HEK293 (cell line): ENCODE results near the gene KDM4B.
"Not testable (repeated sequence)": the region's sequence is repeated elsewhere in the genome, so short reads cannot be mapped to it uniquely, and the experiment has no call there.

Experiments
- CTCF ChIA-PET: fragments of 350-600 bp; formaldehyde crosslinking; extraction: SDS; loops from one replicate; lab custom pipeline; 2021; ENCODE audit warnings: antibody characterized with exemption; lab: Yijun Ruan, JAX
- POLR2A ChIA-PET: fragments of 300-600 bp; formaldehyde crosslinking; extraction: SDS; loops from one replicate; lab custom pipeline; 2020; ENCODE audit warnings: antibody characterized with exemption, inconsistent platforms; lab: Yijun Ruan, JAX
- H3K27ac ChIP-seq: fragments of 200-500 bp; sonication (Bioruptor generic); 2 replicates; pipeline ENCODE4 v1.5.1; 2014; ENCODE audit warnings: low read depth, low read length, control low read depth, inconsistent platforms; ENCODE audit errors: extremely low read depth
- H3K36me3 ChIP-seq, 2 experiments: fragments of 200-500 bp in 1 of 2; sonication (Bioruptor generic) in 1 of 2; 1 replicate in 1 of 2; 2 replicates in 1 of 2; pipeline ENCODE4 v1.5.1; 2014 to 2017; ENCODE audit warnings: inconsistent platforms in 2 of 2, low read length in 2 of 2; ENCODE audit not compliant: control insufficient read depth in 2 of 2, insufficient read depth in 1 of 2
- H3K4me1 ChIP-seq: fragments of 200-500 bp; sonication (Bioruptor generic); 2 replicates; pipeline ENCODE4 v1.5.1; 2014; ENCODE audit warnings: mild to moderate bottlenecking, low read length, inconsistent platforms; ENCODE audit not compliant: control insufficient read depth, insufficient read depth
- H3K4me3 ChIP-seq: 2 replicates; pipeline ENCODE4 v1.5.1; 2011; ENCODE audit warnings: low read depth, mild to moderate bottlenecking, control low read depth, low read length, moderate library complexity
- H3K9me3 ChIP-seq: fragments of 200-500 bp; sonication (Bioruptor generic); 2 replicates; pipeline ENCODE4 v1.5.1; 2014; ENCODE audit warnings: low read depth, low read length, inconsistent platforms; ENCODE audit not compliant: control insufficient read depth, insufficient read depth
- HIC1 ChIP-seq: fragments of 450-650 bp; formaldehyde crosslinking; IDR thresholded peaks from 2 replicates; pipeline ENCODE4 v1.5.1; 2016; ENCODE audit warnings: missing biosample characterization, missing genetic modification characterization
- PRDM1 ChIP-seq: fragments of 450-650 bp; formaldehyde crosslinking; IDR thresholded peaks from 2 replicates; pipeline ENCODE4; 2016; ENCODE audit warnings: missing biosample characterization, missing genetic modification characterization
- PRDM10 ChIP-seq: fragments of 450-650 bp; formaldehyde crosslinking; IDR thresholded peaks from 2 replicates; pipeline ENCODE4 v1.5.1; 2016; ENCODE audit warnings: missing biosample characterization, missing genetic modification characterization
- ZBTB1 ChIP-seq: fragments of 450-650 bp; formaldehyde crosslinking; IDR thresholded peaks from 2 replicates; pipeline ENCODE4 v1.5.1; 2016; ENCODE audit warnings: missing biosample characterization, missing genetic modification characterization
- ZNF324 ChIP-seq: fragments of 450-650 bp; formaldehyde crosslinking; IDR thresholded peaks from 2 replicates; pipeline ENCODE4 v1.5.1; 2016; ENCODE audit warnings: missing biosample characterization, missing genetic modification characterization
- ZNF341 ChIP-seq: fragments of 450-650 bp; formaldehyde crosslinking; IDR thresholded peaks from 2 replicates; pipeline ENCODE4; 2016; ENCODE audit warnings: low read depth, missing biosample characterization, missing genetic modification characterization
- ZNF366 ChIP-seq: fragments of 450-650 bp; formaldehyde crosslinking; conservative IDR thresholded peaks from 2 replicates; pipeline ENCODE4 v1.5.1; 2016; ENCODE audit warnings: missing biosample characterization, missing genetic modification characterization
- ZNF549 ChIP-seq: fragments of 450-650 bp; IDR thresholded peaks from 2 replicates; pipeline ENCODE4 v1.5.1; 2018; ENCODE audit warnings: missing biosample characterization, missing genetic modification characterization, mild to moderate bottlenecking, inconsistent platforms, moderate library complexity
- ZNF623 ChIP-seq: fragments of 450-650 bp; formaldehyde crosslinking; IDR thresholded peaks from 2 replicates; pipeline ENCODE4 v1.5.1; 2016; ENCODE audit warnings: missing biosample characterization, missing genetic modification characterization
- ZNF626 ChIP-seq: fragments of 450-650 bp; sonication (Bioruptor Pico); formaldehyde crosslinking; IDR thresholded peaks from 2 replicates; pipeline ENCODE4 v1.5.1; 2018; ENCODE audit warnings: missing biosample characterization, missing genetic modification characterization, inconsistent platforms
- ZNF658 ChIP-seq: fragments of 450-650 bp; formaldehyde crosslinking; IDR thresholded peaks from 2 replicates; pipeline ENCODE4; 2016; ENCODE audit warnings: missing biosample characterization, missing genetic modification characterization

Gene KDM4B

GRCh38 chr19:4972509-4973230 is 3.8 kb downstream of the KDM4B start (continued):
- TF ChIP-seq ZNF324 (tag by site-specific recombination), result no peak
- no peak for TF ChIP-seq PRDM1 (tag by site-specific recombination)
- no peak for TF ChIP-seq ZNF626 (tag by site-specific recombination)
- TF ChIP-seq PRDM10 (tag by site-specific recombination), result 0 out of 2 replicates have a peak, but pooled peaks have one; percentile 14
- peak; percentile 31; the same call in 1 of the 2 replicates for TF ChIP-seq HIC1 (tag by site-specific recombination)
- TF ChIP-seq ZNF549 (tag by site-specific recombination), result no peak
- no peak for TF ChIP-seq ZBTB1 (tag by site-specific recombination)
- TF ChIP-seq, all 188 proteins: peak for 8

GRCh38 chr19:4974880-4975469 is 6.1 kb downstream of the KDM4B start:
- H3K36me3 ChIP-seq, result peaks cover 0 to 10% of the 10 kb centered on the region in 2 experiments; a peak in 1 of 3 replicates
- ChIA-PET POLR2A (interaction anchor here (0.6 to 0.7 kb wide), 2 partner anchors 33 to 1413 kb away, joined by 3 to 6 read pairs; no protein-coding TSS in a partner anchor), CTCF (interaction anchor here (0.7 to 1.1 kb wide), 2 partner anchors 19 to 63 kb away, joined by 3 to 4 read pairs; no protein-coding TSS in a partner anchor)
- no peak overlapping the region for H3K4me3 ChIP-seq
- H3K27ac ChIP-seq, result no peak overlapping the region
- no peak for TF ChIP-seq ZNF658 (tag by site-specific recombination)
- TF ChIP-seq ZNF341, result peak; percentile 36; the same call in 1 of the 2 replicates
- TF ChIP-seq ZNF366 (tag by site-specific recombination), result peak; percentile 39; the same call in 1 of the 2 replicates
- TF ChIP-seq ZNF623 (tag by site-specific recombination), result peak; percentile 89
- no peaks in the 10 kb centered on the region for H3K9me3 ChIP-seq
- H3K4me1 ChIP-seq, result peaks cover 15% of the 10 kb centered on the region

GRCh38 chr19:4975601-4976000 is 6.7 kb downstream of the KDM4B start:
- H3K36me3 ChIP-seq, H3K27ac ChIP-seq, H3K4me3 ChIP-seq, H3K9me3 ChIP-seq: not testable (repeated sequence)
- POLR2A ChIA-PET, result interaction anchor here (0.6 to 0.8 kb wide), 3 partner anchors 12 to 1412 kb away, joined by 3 to 14 read pairs (median 6); no protein-coding TSS in a partner anchor
- peaks cover 14% of the 10 kb centered on the region; the same call in 1 of the 2 replicates for H3K4me1 ChIP-seq
- CTCF ChIA-PET, result interaction anchor here (1.1 kb wide), 1 partner anchor 64 kb away, joined by 3 read pairs; no protein-coding TSS in a partner anchor
